ENCODE measurements around the gene ACSL5.

GRCh38 chr10:112433136-112433535 is 59.2 kb downstream of the ACSL5 start:
- TF ChIP-seq, protein P1, sequence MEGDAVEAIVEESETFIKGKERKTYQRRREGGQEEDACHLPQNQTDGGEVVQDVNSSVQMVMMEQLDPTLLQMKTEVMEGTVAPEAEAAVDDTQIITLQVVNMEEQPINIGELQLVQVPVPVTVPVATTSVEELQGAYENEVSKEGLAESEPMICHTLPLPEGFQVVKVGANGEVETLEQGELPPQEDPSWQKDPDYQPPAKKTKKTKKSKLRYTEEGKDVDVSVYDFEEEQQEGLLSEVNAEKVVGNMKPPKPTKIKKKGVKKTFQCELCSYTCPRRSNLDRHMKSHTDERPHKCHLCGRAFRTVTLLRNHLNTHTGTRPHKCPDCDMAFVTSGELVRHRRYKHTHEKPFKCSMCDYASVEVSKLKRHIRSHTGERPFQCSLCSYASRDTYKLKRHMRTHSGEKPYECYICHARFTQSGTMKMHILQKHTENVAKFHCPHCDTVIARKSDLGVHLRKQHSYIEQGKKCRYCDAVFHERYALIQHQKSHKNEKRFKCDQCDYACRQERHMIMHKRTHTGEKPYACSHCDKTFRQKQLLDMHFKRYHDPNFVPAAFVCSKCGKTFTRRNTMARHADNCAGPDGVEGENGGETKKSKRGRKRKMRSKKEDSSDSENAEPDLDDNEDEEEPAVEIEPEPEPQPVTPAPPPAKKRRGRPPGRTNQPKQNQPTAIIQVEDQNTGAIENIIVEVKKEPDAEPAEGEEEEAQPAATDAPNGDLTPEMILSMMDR (IDR thresholded peaks at IDR 0.05; ENCODE audit: low read depth, low read length) = no peak
- TF ChIP-seq EZH2phosphoT487 (IDR thresholded peaks at IDR 0.05; ENCODE audit: low read depth) = no peak

All from OCI-LY3 (cell line).